BLaER1 treated with 17β-estradiol and CSF1 and Interleukin-3, amounts not matched to agents 10 nM and 100 nM (cell line): ENCODE measurements around the gene LXN.
"Not testable (repeated sequence)": the region's sequence is repeated elsewhere in the genome, so short reads cannot be mapped to it uniquely, and the experiment has no call there.

ENCODE experiments used
- H3K27ac ChIP-seq, 11 experiments: shearing (Covaris generic); formaldehyde crosslinking; 2 replicates each; pipeline ENCODE4 v1.8.1; 2022
- H3K27me3 ChIP-seq, 11 experiments: shearing (Covaris generic); formaldehyde crosslinking; 2 replicates each; pipeline ENCODE4 v1.8.1; 2022
- H3K36me3 ChIP-seq, 11 experiments: shearing (Covaris generic); formaldehyde crosslinking; 2 replicates each; pipeline ENCODE4 v1.8.1; 2022
- H3K4me1 ChIP-seq, 10 experiments: shearing (Covaris generic); formaldehyde crosslinking; 2 replicates each; pipeline ENCODE4 v1.8.1; 2022
- H3K4me2 ChIP-seq, 11 experiments: shearing (Covaris generic); formaldehyde crosslinking; 2 replicates each; pipeline ENCODE4 v1.8.1; 2022
- H3K4me3 ChIP-seq, 10 experiments: shearing (Covaris generic); formaldehyde crosslinking; 2 replicates each; pipeline ENCODE4 v1.8.1; 2022
- H3K9ac ChIP-seq, 11 experiments: shearing (Covaris generic); formaldehyde crosslinking; 2 replicates each; pipeline ENCODE4 v1.8.1; 2022
- H3K9me3 ChIP-seq, 11 experiments: shearing (Covaris generic); formaldehyde crosslinking; replicated peaks in 1 of 11; 2 replicates each; pipeline ENCODE4 v1.8.1; 2022
- H4K20me1 ChIP-seq, 11 experiments: shearing (Covaris generic); formaldehyde crosslinking; 2 replicates each; pipeline ENCODE4 v1.8.1; 2022
- Cebpa-rat ChIP-seq, 11 experiments: shearing (Covaris generic); IDR thresholded peaks; 2 replicates each; pipeline ENCODE4 v1.8.1; 2022

LXN gene

GRCh38 chr3:158710601-158711000, 38.2 kb upstream of the LXN start:
- Histone ChIP-seq H3K9ac (no peak overlapping the region), H3K4me2 (peak overlapping the region in 3 of 11 experiments; percentile 73 to 86 (median 85); a peak in 6 of 22 replicates), H4K20me1 (peaks cover 0 to 2% (median 0%) of the 10 kb centered on the region in 11 experiments; a peak in 2 of 22 replicates), H3K36me3 (peaks cover 13 to 94% (median 62%) of the 10 kb centered on the region in 11 experiments; a peak in 21 of 22 replicates), H3K4me1 (peaks cover 0 to 66% (median 2%) of the 10 kb centered on the region in 10 experiments; a peak in 9 of 20 replicates), H3K27ac (peak overlapping the region in 3 of 11 experiments; percentile 67 to 76 (median 73); a peak in 5 of 22 replicates), H3K4me3 (no peak overlapping the region), H3K9me3 (no peaks in the 10 kb centered on the region), H3K27me3 (no peaks in the 10 kb centered on the region)
- TF ChIP-seq Cebpa-rat (IDR thresholded peaks at IDR 0.05) = no peak

- Histone ChIP-seq H3K27ac (peak overlapping the region in 2 of 11 experiments; percentile 7 to 43; a peak in 3 of 22 replicates), H3K36me3 (peaks cover 21 to 97% (median 71%) of the 10 kb centered on the region in 11 experiments; a peak in 21 of 22 replicates), H3K4me2 (peak overlapping the region in 3 of 11 experiments; percentile 34 to 86 (median 85); a peak in 6 of 22 replicates), H3K4me3 (no peak overlapping the region), H3K4me1 (peaks cover 0 to 61% (median 2%) of the 10 kb centered on the region in 10 experiments; a peak in 9 of 20 replicates), H3K9me3 (no peaks in the 10 kb centered on the region), H4K20me1 (no peaks in the 10 kb centered on the region), H3K27me3 (no peaks in the 10 kb centered on the region), H3K9ac (no peak overlapping the region)
- TF ChIP-seq Cebpa-rat (IDR thresholded peaks at IDR 0.05) = no peak
Measured at GRCh38 chr3:158709666-158710083, 37.2 kb upstream of the LXN start.

GRCh38 chr3:158703566-158703965, 31.1 kb upstream of the LXN start:
- H3K9ac ChIP-seq = no peak overlapping the region
- peaks cover 0 to 4% (median 0%) of the 10 kb centered on the region in 11 experiments; a peak in 2 of 22 replicates for H4K20me1 ChIP-seq
- no peaks in the 10 kb centered on the region for H3K9me3 ChIP-seq
- no peaks in the 10 kb centered on the region for H3K27me3 ChIP-seq
- H3K4me2 ChIP-seq = no peak overlapping the region
- no peak overlapping the region for H3K4me3 ChIP-seq
- peaks cover 0 to 12% (median 0%) of the 10 kb centered on the region in 10 experiments; a peak in 3 of 20 replicates for H3K4me1 ChIP-seq
- H3K27ac ChIP-seq = no peak overlapping the region
- H3K36me3 ChIP-seq = peaks cover 36 to 89% (median 64%) of the 10 kb centered on the region in 11 experiments; a peak in 21 of 22 replicates
- no peak for TF ChIP-seq Cebpa-rat (IDR thresholded peaks at IDR 0.05)

GRCh38 chr3:158702815-158703481, 30.5 kb upstream of the LXN start:
- no peak for TF ChIP-seq Cebpa-rat (IDR thresholded peaks at IDR 0.05)
- Histone ChIP-seq H3K4me2 (no peak overlapping the region), H4K20me1 (peaks cover 0 to 4% (median 0%) of the 10 kb centered on the region in 11 experiments; a peak in 2 of 22 replicates), H3K4me3 (no peak overlapping the region), H3K4me1 (peaks cover 0 to 12% (median 0%) of the 10 kb centered on the region in 10 experiments; a peak in 3 of 20 replicates), H3K9ac (no peak overlapping the region), H3K27ac (no peak overlapping the region), H3K9me3 (no peaks in the 10 kb centered on the region), H3K27me3 (no peaks in the 10 kb centered on the region), H3K36me3 (peaks cover 32 to 89% (median 64%) of the 10 kb centered on the region in 11 experiments; a peak in 21 of 22 replicates)

DNA sequence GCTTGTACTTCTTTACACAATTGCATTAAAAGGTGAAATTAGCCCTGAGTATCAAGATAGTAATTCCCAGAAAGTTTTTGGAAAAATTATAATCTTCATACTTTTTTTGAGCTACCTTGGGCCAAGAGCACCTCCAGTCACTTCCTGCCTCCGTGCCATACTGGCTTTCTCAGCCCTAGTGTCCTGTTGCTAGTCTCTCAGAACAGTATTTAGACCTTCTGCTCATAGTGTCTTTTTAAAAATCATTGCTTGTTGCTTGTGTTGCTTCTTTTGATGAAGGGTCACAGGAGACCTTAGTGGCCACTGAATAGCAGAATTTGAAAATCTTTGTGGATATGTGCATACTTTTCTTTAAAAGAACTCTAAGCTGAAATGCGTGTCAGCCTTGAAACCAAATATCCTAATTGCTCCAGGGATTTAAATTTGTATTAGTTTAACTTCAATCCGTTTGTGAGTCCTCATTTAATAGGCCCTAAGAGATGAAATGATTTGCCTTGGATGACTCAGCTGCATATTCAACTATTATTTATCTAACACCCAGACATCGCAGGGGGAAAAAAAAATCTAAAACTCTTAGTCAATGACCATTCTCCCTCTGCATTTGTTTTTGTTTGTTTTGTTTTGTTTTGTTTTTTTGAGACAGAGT, 29.1 kb upstream of the LXN start:
- peaks cover 0 to 12% (median 0%) of the 10 kb centered on the region in 10 experiments; a peak in 3 of 20 replicates for H3K4me1 ChIP-seq
- H3K27me3 ChIP-seq = no peaks in the 10 kb centered on the region
- H3K9me3 ChIP-seq = no peaks in the 10 kb centered on the region
- no peak overlapping the region for H3K27ac ChIP-seq
- peaks cover 0 to 4% (median 0%) of the 10 kb centered on the region in 11 experiments; a peak in 2 of 22 replicates for H4K20me1 ChIP-seq
- H3K9ac ChIP-seq = no peak overlapping the region
- H3K4me3 ChIP-seq = no peak overlapping the region
- peaks cover 25 to 86% (median 53%) of the 10 kb centered on the region in 11 experiments; a peak in 20 of 22 replicates for H3K36me3 ChIP-seq
- H3K4me2 ChIP-seq = no peak overlapping the region
- TF ChIP-seq Cebpa-rat (IDR thresholded peaks at IDR 0.05) = no peak

DNA sequence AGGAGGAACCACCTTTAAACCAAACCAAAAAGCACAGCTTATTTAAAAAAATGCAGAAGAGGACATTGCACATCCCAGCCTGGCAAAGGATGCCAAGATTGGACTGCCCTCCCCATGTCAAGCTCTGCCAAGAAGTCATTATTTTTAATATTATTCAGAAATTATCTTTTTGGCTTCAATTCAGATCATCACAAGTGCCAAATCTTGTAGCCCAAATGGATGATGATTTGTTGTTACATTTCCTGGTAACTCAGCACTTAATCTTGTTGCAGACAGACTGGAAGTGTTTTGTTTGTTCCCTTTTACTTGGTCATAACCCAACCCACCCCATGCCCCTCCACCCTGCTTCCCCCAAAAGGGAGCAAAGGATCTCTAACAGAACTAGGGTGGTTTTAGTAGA, 28.1 kb upstream of the LXN start:
- no peak overlapping the region for H3K27ac ChIP-seq

GRCh38 chr3:158696618-158697017, 24.2 kb upstream of the LXN start:
- H3K36me3 ChIP-seq = peaks cover 36 to 87% (median 55%) of the 10 kb centered on the region in 11 experiments
- H3K4me1 ChIP-seq = peaks cover 0 to 12% (median 0%) of the 10 kb centered on the region in 10 experiments; a peak in 3 of 20 replicates
- no peak overlapping the region for H3K4me2 ChIP-seq
- no peak overlapping the region for H3K4me3 ChIP-seq
- H3K27ac ChIP-seq = no peak overlapping the region
- H3K9ac ChIP-seq = no peak overlapping the region
- H3K27me3 ChIP-seq = no peaks in the 10 kb centered on the region
- H3K9me3 ChIP-seq = no peaks in the 10 kb centered on the region
- no peak for TF ChIP-seq Cebpa-rat (IDR thresholded peaks at IDR 0.05)
- H4K20me1 ChIP-seq = peaks cover 0 to 4% (median 0%) of the 10 kb centered on the region in 11 experiments; a peak in 2 of 22 replicates

More for the DNA sequence above, 28.1 kb upstream of the LXN start:
- Histone ChIP-seq H3K4me1 (peaks cover 0 to 12% (median 0%) of the 10 kb centered on the region in 10 experiments; a peak in 3 of 20 replicates), H3K27me3 (no peaks in the 10 kb centered on the region), H3K36me3 (peaks cover 22 to 86% (median 50%) of the 10 kb centered on the region in 11 experiments; a peak in 20 of 22 replicates), H3K9ac (no peak overlapping the region), H3K4me2 (peak overlapping the region in 1 of 11 experiments; percentile 1; a peak in 1 of 22 replicates), H3K9me3 (no peaks in the 10 kb centered on the region), H3K4me3 (no peak overlapping the region), H4K20me1 (peaks cover 0 to 4% (median 0%) of the 10 kb centered on the region in 11 experiments; a peak in 2 of 22 replicates)
- no peak for TF ChIP-seq Cebpa-rat (IDR thresholded peaks at IDR 0.05)

GRCh38 chr3:158693866-158694456, 21.5 kb upstream of the LXN start:
- H3K4me3 ChIP-seq, H3K27me3 ChIP-seq, H4K20me1 ChIP-seq, H3K9me3 ChIP-seq, H3K9ac ChIP-seq, H3K4me1 ChIP-seq, H3K27ac ChIP-seq, H3K4me2 ChIP-seq: not testable (repeated sequence)
- peaks cover 50 to 97% (median 72%) of the 10 kb centered on the region in 11 experiments for H3K36me3 ChIP-seq
